ENCODE data around the gene CTSC. TPM values are rescaled to one million over a fixed set of nuclear protein-coding genes. Genes with fewer than 3 reads are reported as not detected.

The CTSC gene
- total RNA-seq, 4 donors from 2014 or later, result 22.1 to 59.0 (median 24.9) TPM

DNA sequence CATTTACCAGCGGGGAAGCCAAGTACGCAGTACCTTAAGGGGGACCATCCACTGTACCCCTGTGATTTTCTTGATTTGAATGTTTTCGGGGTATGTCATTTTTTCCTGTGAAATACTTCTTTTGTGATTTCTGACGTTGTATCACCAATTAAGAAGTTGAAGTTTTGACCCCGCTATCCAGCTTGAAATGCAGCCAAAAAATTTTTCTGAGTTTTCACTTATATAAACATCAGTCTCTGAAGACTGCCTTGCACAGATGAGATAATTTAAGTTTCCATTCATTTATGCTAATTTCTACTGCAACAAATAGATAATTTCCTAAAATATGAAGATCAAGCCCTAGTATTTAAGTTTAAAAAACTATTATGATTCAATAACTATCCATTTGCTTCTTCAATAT lies 20.0 kb downstream of the CTSC start:
- no peaks in the 10 kb centered on the region for H3K27me3 ChIP-seq
- no peaks in the 10 kb centered on the region for H3K36me3 ChIP-seq
- 71% methylated on average over 5 of the region's 5 CpGs for WGBS
- no peak for DNase-seq (ENCODE audit: extremely low spot score)
- no peak overlapping the region for H3K27ac ChIP-seq (replicated peaks in 1 of 4)
- no peaks in the 10 kb centered on the region for H3K9me3 ChIP-seq
- TF ChIP-seq, protein P1, sequence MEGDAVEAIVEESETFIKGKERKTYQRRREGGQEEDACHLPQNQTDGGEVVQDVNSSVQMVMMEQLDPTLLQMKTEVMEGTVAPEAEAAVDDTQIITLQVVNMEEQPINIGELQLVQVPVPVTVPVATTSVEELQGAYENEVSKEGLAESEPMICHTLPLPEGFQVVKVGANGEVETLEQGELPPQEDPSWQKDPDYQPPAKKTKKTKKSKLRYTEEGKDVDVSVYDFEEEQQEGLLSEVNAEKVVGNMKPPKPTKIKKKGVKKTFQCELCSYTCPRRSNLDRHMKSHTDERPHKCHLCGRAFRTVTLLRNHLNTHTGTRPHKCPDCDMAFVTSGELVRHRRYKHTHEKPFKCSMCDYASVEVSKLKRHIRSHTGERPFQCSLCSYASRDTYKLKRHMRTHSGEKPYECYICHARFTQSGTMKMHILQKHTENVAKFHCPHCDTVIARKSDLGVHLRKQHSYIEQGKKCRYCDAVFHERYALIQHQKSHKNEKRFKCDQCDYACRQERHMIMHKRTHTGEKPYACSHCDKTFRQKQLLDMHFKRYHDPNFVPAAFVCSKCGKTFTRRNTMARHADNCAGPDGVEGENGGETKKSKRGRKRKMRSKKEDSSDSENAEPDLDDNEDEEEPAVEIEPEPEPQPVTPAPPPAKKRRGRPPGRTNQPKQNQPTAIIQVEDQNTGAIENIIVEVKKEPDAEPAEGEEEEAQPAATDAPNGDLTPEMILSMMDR (IDR thresholded peaks at IDR 0.05), result no peak
- no peaks in the 10 kb centered on the region for H3K4me1 ChIP-seq
- intact Hi-C loops (cut with DNase I), result no loop called here
- no peak overlapping the region for H3K4me3 ChIP-seq

DNA sequence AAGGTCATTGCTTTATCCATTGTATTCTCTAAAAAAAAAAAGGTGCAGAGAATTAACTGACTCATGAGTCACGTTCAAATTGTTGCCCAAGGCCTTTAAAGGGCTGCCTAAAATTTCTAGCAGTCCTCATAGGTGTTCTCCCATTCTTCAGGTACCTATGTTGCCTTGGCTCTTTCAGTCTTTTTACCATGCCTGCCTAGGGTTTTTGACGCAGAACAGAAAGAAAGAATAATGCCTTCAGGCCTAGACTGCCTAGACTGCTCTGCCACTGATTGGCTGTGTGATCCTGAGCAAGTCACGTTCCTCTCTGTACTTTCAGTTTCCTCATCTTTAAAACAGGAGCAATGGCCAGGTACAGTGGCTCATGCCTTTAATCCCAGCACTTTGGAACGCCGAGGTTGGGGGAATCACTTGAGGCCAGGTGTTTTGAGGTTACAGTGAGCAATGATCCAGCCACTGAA lies 21.5 kb downstream of the CTSC start:
- H3K9me3 ChIP-seq, result no peaks in the 10 kb centered on the region
- intact Hi-C loops (cut with DNase I), result no loop called here
- 75% methylated on average over 5 of the region's 5 CpGs for WGBS

DNA sequence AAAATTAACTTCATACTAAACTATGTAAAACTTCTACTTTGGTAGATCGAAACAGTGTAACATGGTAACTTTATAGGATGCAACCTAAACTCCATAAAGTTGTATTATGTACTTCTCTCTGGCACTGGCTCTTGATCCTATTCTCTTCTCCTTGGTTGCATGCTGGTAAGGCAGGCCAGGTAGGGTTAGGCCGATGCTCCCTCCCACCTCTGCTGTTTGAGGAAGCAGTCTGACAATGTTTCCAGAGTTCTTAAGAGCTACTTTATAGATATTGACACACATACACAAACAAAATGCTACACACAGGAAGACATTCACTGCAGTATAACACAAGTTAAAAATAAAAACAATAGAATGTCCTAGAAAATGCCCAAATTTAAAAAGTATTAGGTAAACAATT lies 22.5 kb downstream of the CTSC start:
- TF ChIP-seq, protein P1 (IDR thresholded peaks at IDR 0.05), result no peak
- no peak for TF ChIP-seq POLR2AphosphoS5 (IDR thresholded peaks at IDR 0.05)
- no peaks in the 10 kb centered on the region for H3K27me3 ChIP-seq
- H3K36me3 ChIP-seq, result no peaks in the 10 kb centered on the region
- H3K4me1 ChIP-seq, result no peaks in the 10 kb centered on the region
- intact Hi-C loops (cut with DNase I), result no loop called here
- H3K9me3 ChIP-seq, result no peaks in the 10 kb centered on the region
- no peak overlapping the region for H3K27ac ChIP-seq (replicated peaks in 1 of 4)
- WGBS, result 94% methylated on average over 2 of the region's 2 CpGs
- H3K4me3 ChIP-seq, result no peak overlapping the region
- no peak for DNase-seq (ENCODE audit: extremely low spot score)

More for the DNA sequence above, 21.5 kb downstream of the CTSC start:
- H3K4me1 ChIP-seq, result no peaks in the 10 kb centered on the region
- no peaks in the 10 kb centered on the region for H3K36me3 ChIP-seq
- no peak for DNase-seq (ENCODE audit: extremely low spot score)
- H3K27me3 ChIP-seq, result no peaks in the 10 kb centered on the region
- TF ChIP-seq, protein P1 (IDR thresholded peaks at IDR 0.05), result no peak
- TF ChIP-seq POLR2A (IDR thresholded peaks at IDR 0.05; ENCODE audit: low read depth) (no peak), EP300 (IDR thresholded peaks at IDR 0.05) (no peak), POLR2AphosphoS5 (IDR thresholded peaks at IDR 0.05) (no peak)
- H3K27ac ChIP-seq (replicated peaks in 1 of 4), result no peak overlapping the region
- H3K4me3 ChIP-seq, result no peak overlapping the region

DNA sequence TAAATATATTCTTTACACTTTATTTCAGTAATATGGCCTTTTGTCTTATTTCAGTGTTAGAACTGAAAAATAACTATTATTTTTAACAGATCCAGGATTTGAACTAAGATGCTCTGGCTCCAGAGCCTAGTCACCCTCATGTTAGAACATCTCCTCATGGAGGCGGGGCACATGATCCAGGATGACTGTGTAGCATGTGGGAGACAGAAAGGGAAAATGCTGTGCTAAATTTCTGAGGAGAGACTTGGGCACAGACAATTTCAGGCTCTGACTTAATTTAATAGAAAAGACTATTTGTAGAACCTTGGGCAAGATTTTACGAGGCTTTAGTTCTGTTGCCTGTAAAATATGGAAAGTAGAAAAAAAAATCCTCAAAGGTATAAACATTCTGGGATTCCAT lies 24.1 kb downstream of the CTSC start:
- Histone ChIP-seq H3K4me1 (no peaks in the 10 kb centered on the region), H3K4me3 (no peak overlapping the region), H3K9me3 (no peaks in the 10 kb centered on the region), H3K27ac (replicated peaks in 1 of 4) (no peak overlapping the region), H3K27me3 (no peaks in the 10 kb centered on the region), H3K36me3 (peaks cover 0 to 5% (median 0%) of the 10 kb centered on the region in 4 donors)
- intact Hi-C loops (cut with DNase I), result no loop called here
- no peak for DNase-seq (ENCODE audit: extremely low spot score)
- 91% methylated on average over 2 of the region's 2 CpGs for WGBS
- no peak for TF ChIP-seq POLR2AphosphoS5 (IDR thresholded peaks at IDR 0.05)

DNA sequence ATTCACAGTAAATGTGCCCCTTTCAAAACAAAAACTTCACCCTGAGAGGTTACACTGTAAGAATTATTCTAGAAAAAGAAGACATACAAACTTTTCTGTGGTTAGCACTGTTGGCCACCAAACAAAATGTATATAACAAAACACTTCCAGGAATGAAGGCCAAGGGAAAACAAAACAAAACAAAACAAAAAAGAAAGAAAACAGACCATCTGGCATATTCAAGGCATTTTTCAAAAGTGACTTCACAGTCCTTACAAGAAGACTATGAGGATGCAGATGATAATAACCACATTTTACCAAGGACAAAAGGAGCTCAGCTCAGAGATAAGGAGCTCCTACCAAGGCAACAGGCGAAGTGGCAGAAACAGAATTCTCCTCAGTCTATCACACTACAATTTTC lies 24.9 kb downstream of the CTSC start:
- 0% methylated on average over 1 of the region's 1 CpG for WGBS
- DNase-seq (ENCODE audit: extremely low spot score), result no peak
- TF ChIP-seq POLR2A (IDR thresholded peaks at IDR 0.05; ENCODE audit: low read depth) (no peak), EP300 (IDR thresholded peaks at IDR 0.05) (no peak), POLR2AphosphoS5 (IDR thresholded peaks at IDR 0.05) (no peak)
- TF ChIP-seq, protein P1 (IDR thresholded peaks at IDR 0.05), result no peak
- Histone ChIP-seq H3K4me1 (no peaks in the 10 kb centered on the region), H3K4me3 (no peak overlapping the region), H3K9me3 (no peaks in the 10 kb centered on the region), H3K27ac (replicated peaks in 1 of 4) (no peak overlapping the region), H3K36me3 (peaks cover 0 to 13% (median 0%) of the 10 kb centered on the region in 4 donors), H3K27me3 (no peaks in the 10 kb centered on the region)
- intact Hi-C loops (cut with DNase I), result no loop called here
